Measurements from ENCODE around the gene MYRIP. TPM values are rescaled to one million over a fixed set of nuclear protein-coding genes. Genes with fewer than 3 reads are reported as not detected.
"Not testable (repeated sequence)": the region's sequence is repeated elsewhere in the genome, so short reads cannot be mapped to it uniquely, and the experiment has no call there.

Gene MYRIP
- total RNA-seq, 1 donor from 2014 or later, result not detected

- H3K27ac Mint-ChIP-seq, result no peak overlapping the region
- H3K9me3 Mint-ChIP-seq, result no peaks in the 10 kb centered on the region
- intact Hi-C loops (cut with micrococcal nuclease), result no loop called here
- peaks cover 5% of the 10 kb centered on the region for H3K27me3 Mint-ChIP-seq (ENCODE audit: insufficient read depth)
- DNase-seq (ENCODE audit: low spot score), result no peak
- no peak overlapping the region for H3K4me3 Mint-ChIP-seq
- H3K36me3 Mint-ChIP-seq (ENCODE audit: low read depth), result no peaks in the 10 kb centered on the region
- H3K4me1 Mint-ChIP-seq (ENCODE audit: low read depth), result no peaks in the 10 kb centered on the region
Measured at GRCh38 chr3:39784922-39785321, 24.5 kb upstream of the MYRIP start.

- no peak overlapping the region for H3K27ac Mint-ChIP-seq
- no peak for DNase-seq (ENCODE audit: low spot score)
- H3K4me1 Mint-ChIP-seq (ENCODE audit: low read depth), result no peaks in the 10 kb centered on the region
- no peaks in the 10 kb centered on the region for H3K36me3 Mint-ChIP-seq (ENCODE audit: low read depth)
- no peak overlapping the region for H3K4me3 Mint-ChIP-seq
- peaks cover under 1% of the 10 kb centered on the region for H3K27me3 Mint-ChIP-seq (ENCODE audit: insufficient read depth)
- intact Hi-C loops (cut with micrococcal nuclease), result no loop called here
- H3K9me3 Mint-ChIP-seq, result no peaks in the 10 kb centered on the region
Measured at GRCh38 chr3:39788128-39788883, 21.1 kb upstream of the MYRIP start.

- Mint-ChIP-seq H3K27ac (no peak overlapping the region), H3K27me3 (ENCODE audit: insufficient read depth) (no peaks in the 10 kb centered on the region), H3K4me1 (ENCODE audit: low read depth) (no peaks in the 10 kb centered on the region), H3K36me3 (ENCODE audit: low read depth) (no peaks in the 10 kb centered on the region), H3K9me3 (no peaks in the 10 kb centered on the region), H3K4me3 (no peak overlapping the region)
- no peak for DNase-seq (ENCODE audit: low spot score)
- intact Hi-C loops (cut with micrococcal nuclease), result no loop called here
Measured at GRCh38 chr3:39791603-39792002, 17.8 kb upstream of the MYRIP start.

- no peaks in the 10 kb centered on the region for H3K4me1 Mint-ChIP-seq (ENCODE audit: low read depth)
- no peak for DNase-seq (ENCODE audit: low spot score)
- no peak overlapping the region for H3K4me3 Mint-ChIP-seq
- H3K36me3 Mint-ChIP-seq (ENCODE audit: low read depth), result no peaks in the 10 kb centered on the region
- H3K9me3 Mint-ChIP-seq, result no peaks in the 10 kb centered on the region
- intact Hi-C loops (cut with micrococcal nuclease), result no loop called here
- H3K27ac Mint-ChIP-seq, result no peak overlapping the region
- peaks cover 2% of the 10 kb centered on the region for H3K27me3 Mint-ChIP-seq (ENCODE audit: insufficient read depth)
Measured at GRCh38 chr3:39794880-39795279, 14.5 kb upstream of the MYRIP start.

- no peak for DNase-seq (ENCODE audit: low spot score)
- Mint-ChIP-seq H3K27ac (no peak overlapping the region), H3K27me3 (ENCODE audit: insufficient read depth) (peaks cover 4% of the 10 kb centered on the region), H3K4me1 (ENCODE audit: low read depth) (no peaks in the 10 kb centered on the region), H3K36me3 (ENCODE audit: low read depth) (no peaks in the 10 kb centered on the region), H3K4me3 (no peak overlapping the region), H3K9me3 (peaks cover 8% of the 10 kb centered on the region)
- intact Hi-C loops (cut with micrococcal nuclease), result no loop called here
Measured at GRCh38 chr3:39801216-39801615, 8.2 kb upstream of the MYRIP start.

- peaks cover 16% of the 10 kb centered on the region for H3K27me3 Mint-ChIP-seq (ENCODE audit: insufficient read depth)
- H3K36me3 Mint-ChIP-seq (ENCODE audit: low read depth); H3K4me1 Mint-ChIP-seq (ENCODE audit: low read depth); H3K9me3 Mint-ChIP-seq; DNase-seq (ENCODE audit: low spot score); intact Hi-C loops (cut with micrococcal nuclease); H3K27ac Mint-ChIP-seq; H3K4me3 Mint-ChIP-seq: not testable (repeated sequence)
Measured at GRCh38 chr3:39802486-39802885, 6.9 kb upstream of the MYRIP start.

- peaks cover 5% of the 10 kb centered on the region for H3K4me1 Mint-ChIP-seq (ENCODE audit: low read depth)
- peaks cover 30% of the 10 kb centered on the region for H3K27me3 Mint-ChIP-seq (ENCODE audit: insufficient read depth)
- H3K9me3 Mint-ChIP-seq, result peaks cover 8% of the 10 kb centered on the region
- intact Hi-C loops (cut with micrococcal nuclease), result no loop called here
- no peak overlapping the region for H3K4me3 Mint-ChIP-seq
- no peak for DNase-seq (ENCODE audit: low spot score)
- H3K36me3 Mint-ChIP-seq (ENCODE audit: low read depth), result no peaks in the 10 kb centered on the region
- no peak overlapping the region for H3K27ac Mint-ChIP-seq
Measured at GRCh38 chr3:39803956-39804355, 5.5 kb upstream of the MYRIP start.

GRCh38 chr3:39804951-39805350 is 4.5 kb upstream of the MYRIP start:
- H3K4me1 Mint-ChIP-seq (ENCODE audit: low read depth), result peaks cover 5% of the 10 kb centered on the region
- no peaks in the 10 kb centered on the region for H3K36me3 Mint-ChIP-seq (ENCODE audit: low read depth)
- H3K9me3 Mint-ChIP-seq, result peaks cover 8% of the 10 kb centered on the region
- intact Hi-C loops (cut with micrococcal nuclease), result no loop called here
- no peak overlapping the region for H3K4me3 Mint-ChIP-seq
- DNase-seq (ENCODE audit: low spot score), result no peak
- H3K27ac Mint-ChIP-seq, result no peak overlapping the region
- H3K27me3 Mint-ChIP-seq (ENCODE audit: insufficient read depth), result peaks cover 32% of the 10 kb centered on the region

GRCh38 chr3:39805650-39806049 is 3.8 kb upstream of the MYRIP start:
- Mint-ChIP-seq H3K27me3 (ENCODE audit: insufficient read depth) (peaks cover 39% of the 10 kb centered on the region), H3K9me3 (peaks cover 8% of the 10 kb centered on the region), H3K4me3 (no peak overlapping the region), H3K27ac (no peak overlapping the region), H3K36me3 (ENCODE audit: low read depth) (no peaks in the 10 kb centered on the region), H3K4me1 (ENCODE audit: low read depth) (peaks cover 5% of the 10 kb centered on the region)
- no peak for DNase-seq (ENCODE audit: low spot score)
- intact Hi-C loops (cut with micrococcal nuclease), result no loop called here

GRCh38 chr3:39806820-39807219 is 2.6 kb upstream of the MYRIP start:
- H3K36me3 Mint-ChIP-seq (ENCODE audit: low read depth), result no peaks in the 10 kb centered on the region
- H3K27ac Mint-ChIP-seq, result no peak overlapping the region
- DNase-seq (ENCODE audit: low spot score), result no peak
- intact Hi-C loops (cut with micrococcal nuclease), result no loop called here
- peaks cover 8% of the 10 kb centered on the region for H3K9me3 Mint-ChIP-seq
- H3K27me3 Mint-ChIP-seq (ENCODE audit: insufficient read depth), result peaks cover 49% of the 10 kb centered on the region
- no peak overlapping the region for H3K4me3 Mint-ChIP-seq
- peaks cover 5% of the 10 kb centered on the region for H3K4me1 Mint-ChIP-seq (ENCODE audit: low read depth)

- intact Hi-C loops (cut with micrococcal nuclease), result no loop called here
- Mint-ChIP-seq H3K36me3 (ENCODE audit: low read depth) (no peaks in the 10 kb centered on the region), H3K27ac (no peak overlapping the region), H3K9me3 (peaks cover 5% of the 10 kb centered on the region), H3K27me3 (ENCODE audit: insufficient read depth) (peaks cover 58% of the 10 kb centered on the region), H3K4me3 (peak overlapping the region; percentile 47), H3K4me1 (ENCODE audit: low read depth) (peaks cover 5% of the 10 kb centered on the region)
- no peak for DNase-seq (ENCODE audit: low spot score)
Measured at GRCh38 chr3:39808467-39809180, 785 bp upstream of the MYRIP start.

- H3K4me3 Mint-ChIP-seq, result peak overlapping the region; percentile 57
Measured at GRCh38 chr3:39809995-39810595, 686 bp downstream of the MYRIP start.

GRCh38 chr3:39810647-39811161 is 1.3 kb downstream of the MYRIP start:
- no peak for DNase-seq (ENCODE audit: low spot score)
- peaks cover 55% of the 10 kb centered on the region for H3K27me3 Mint-ChIP-seq (ENCODE audit: insufficient read depth)
- intact Hi-C loops (cut with micrococcal nuclease), result no loop called here
- no peak overlapping the region for H3K4me3 Mint-ChIP-seq
- no peaks in the 10 kb centered on the region for H3K36me3 Mint-ChIP-seq (ENCODE audit: low read depth)
- H3K4me1 Mint-ChIP-seq (ENCODE audit: low read depth), result peaks cover 5% of the 10 kb centered on the region
- no peaks in the 10 kb centered on the region for H3K9me3 Mint-ChIP-seq
- peak overlapping the region; percentile 24 for H3K27ac Mint-ChIP-seq

More at GRCh38 chr3:39809995-39810595, 686 bp downstream of the MYRIP start:
- H3K36me3 Mint-ChIP-seq (ENCODE audit: low read depth), result no peaks in the 10 kb centered on the region
- H3K9me3 Mint-ChIP-seq, result no peaks in the 10 kb centered on the region
- DNase-seq (ENCODE audit: low spot score), result no peak
- intact Hi-C loops (cut with micrococcal nuclease), result no loop called here
- peaks cover 58% of the 10 kb centered on the region for H3K27me3 Mint-ChIP-seq (ENCODE audit: insufficient read depth)
- H3K4me1 Mint-ChIP-seq (ENCODE audit: low read depth), result peaks cover 5% of the 10 kb centered on the region
- H3K27ac Mint-ChIP-seq, result no peak overlapping the region
